ENCODE results near the gene FBXL4. TPM values are rescaled to one million over a fixed set of nuclear protein-coding genes. Genes with fewer than 3 reads are reported as not detected.
"Not testable (repeated sequence)": the region's sequence is repeated elsewhere in the genome, so short reads cannot be mapped to it uniquely, and the experiment has no call there.

FBXL4 gene
- total and polyA plus RNA-seq, 2 donors (not counting 1 experiment from before 2014, with no cell fraction given) = 16.8 to 18.1 TPM

DNA sequence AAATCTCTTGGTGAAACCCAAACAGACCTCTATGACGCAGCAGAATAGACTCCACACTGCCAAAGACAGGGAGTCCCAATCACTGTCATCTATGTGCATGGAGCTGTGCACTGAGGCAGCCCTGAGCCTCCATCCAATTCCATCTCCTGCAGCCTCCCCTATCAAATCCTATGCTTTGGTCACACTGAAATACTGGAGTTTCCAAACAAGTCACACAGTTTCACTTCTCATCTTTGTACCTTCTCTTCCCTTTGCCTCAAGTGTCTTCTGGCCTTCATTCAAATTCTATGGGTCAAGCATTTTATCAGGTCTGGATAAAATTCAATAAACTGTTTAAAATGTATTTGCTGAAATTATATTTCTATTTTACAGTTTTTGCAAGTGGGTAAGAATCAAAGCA is 38.5 kb downstream of the FBXL4 start:
- no peaks in the 10 kb centered on the region for H3K9me3 ChIP-seq (ENCODE audit: control insufficient read depth, insufficient read depth, low read depth, low read length)
- DNase-seq (ENCODE audit: low read depth in 2 of 2) = no peak
- H3K9ac ChIP-seq (ENCODE audit: insufficient read depth, low read length) = no peak overlapping the region

DNA sequence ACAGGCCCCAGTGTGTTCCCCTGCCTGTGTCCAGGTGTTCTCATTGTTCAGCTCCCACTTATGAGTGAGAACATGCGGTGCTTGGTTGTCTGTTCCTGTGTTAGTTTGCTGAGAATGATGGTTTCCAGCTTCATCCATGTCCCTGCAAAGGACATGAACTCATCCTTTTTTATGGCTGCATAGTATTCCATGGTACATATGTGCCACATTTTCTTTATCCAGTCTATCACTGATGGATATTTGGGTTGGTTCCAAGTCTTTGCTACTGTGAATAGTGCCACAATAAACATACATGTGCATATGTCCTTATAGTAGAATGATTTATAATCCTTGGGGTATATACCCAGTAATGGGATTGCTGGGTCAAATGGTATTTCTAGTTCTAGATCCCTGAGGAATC is 41.4 kb downstream of the FBXL4 start:
- not testable (repeated sequence) for DNase-seq (ENCODE audit: low read depth in 2 of 2); H2AFZ ChIP-seq (ENCODE audit: low read length)

More for the DNA sequence above, 38.5 kb downstream of the FBXL4 start:
- Histone ChIP-seq H3K4me2 (ENCODE audit: extremely low read depth, insufficient read depth, low read length) (no peak overlapping the region), H3K27me3 (ENCODE audit: control insufficient read depth, insufficient read depth, low read length) (no peaks in the 10 kb centered on the region), H3K36me3 (ENCODE audit: control insufficient read depth, insufficient read depth, low read length) (no peaks in the 10 kb centered on the region), H4K20me1 (ENCODE audit: control insufficient read depth, extremely low read depth, insufficient read depth, low read length) (no peaks in the 10 kb centered on the region), H2AFZ (ENCODE audit: low read length) (no peak overlapping the region), H3K79me2 (ENCODE audit: control insufficient read depth, insufficient read depth, low read length) (no peaks in the 10 kb centered on the region), H3K4me1 (ENCODE audit: control insufficient read depth, extremely low read depth, insufficient read depth, low read length) (no peaks in the 10 kb centered on the region), H3K4me3 (replicated peaks in 1 of 4; ENCODE audit: control extremely low read depth in 1 of 4, insufficient read depth in 1 of 4, low read depth in 3 of 4, low read length in 4 of 4) (no peak overlapping the region), H3K27ac (ENCODE audit: insufficient read depth, low read length) (no peak overlapping the region)
- TF ChIP-seq EZH2 (IDR thresholded peaks at IDR 0.05; ENCODE audit: low read length, missing control alignments) = no peak
- TF ChIP-seq, protein P1, sequence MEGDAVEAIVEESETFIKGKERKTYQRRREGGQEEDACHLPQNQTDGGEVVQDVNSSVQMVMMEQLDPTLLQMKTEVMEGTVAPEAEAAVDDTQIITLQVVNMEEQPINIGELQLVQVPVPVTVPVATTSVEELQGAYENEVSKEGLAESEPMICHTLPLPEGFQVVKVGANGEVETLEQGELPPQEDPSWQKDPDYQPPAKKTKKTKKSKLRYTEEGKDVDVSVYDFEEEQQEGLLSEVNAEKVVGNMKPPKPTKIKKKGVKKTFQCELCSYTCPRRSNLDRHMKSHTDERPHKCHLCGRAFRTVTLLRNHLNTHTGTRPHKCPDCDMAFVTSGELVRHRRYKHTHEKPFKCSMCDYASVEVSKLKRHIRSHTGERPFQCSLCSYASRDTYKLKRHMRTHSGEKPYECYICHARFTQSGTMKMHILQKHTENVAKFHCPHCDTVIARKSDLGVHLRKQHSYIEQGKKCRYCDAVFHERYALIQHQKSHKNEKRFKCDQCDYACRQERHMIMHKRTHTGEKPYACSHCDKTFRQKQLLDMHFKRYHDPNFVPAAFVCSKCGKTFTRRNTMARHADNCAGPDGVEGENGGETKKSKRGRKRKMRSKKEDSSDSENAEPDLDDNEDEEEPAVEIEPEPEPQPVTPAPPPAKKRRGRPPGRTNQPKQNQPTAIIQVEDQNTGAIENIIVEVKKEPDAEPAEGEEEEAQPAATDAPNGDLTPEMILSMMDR (conservative IDR thresholded peaks at IDR 0.05 in 1 of 2, IDR thresholded peaks at IDR 0.05 in 1 of 2; ENCODE audit: low read depth in 1 of 2, low read length in 2 of 2) = no peak

DNA sequence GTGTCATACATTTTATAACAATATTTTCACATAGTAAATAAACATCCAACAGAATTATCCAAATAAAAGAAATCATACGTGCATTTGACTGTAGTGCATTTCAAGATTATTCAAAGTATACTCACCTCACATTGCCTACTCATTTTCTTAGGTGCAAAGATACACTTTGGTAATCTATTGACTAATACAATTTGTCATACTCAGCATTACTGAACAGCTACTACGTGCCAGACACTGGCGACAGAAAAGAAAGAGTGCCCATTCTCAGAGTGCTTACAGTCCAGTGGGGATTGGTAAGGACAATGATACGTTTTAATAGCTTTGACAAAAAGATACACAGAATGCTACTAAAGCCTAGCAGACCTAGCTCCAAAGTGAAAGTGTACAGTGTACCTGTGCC is 42.0 kb downstream of the FBXL4 start:
- H3K4me3 ChIP-seq (replicated peaks in 1 of 4; ENCODE audit: control extremely low read depth in 1 of 4, insufficient read depth in 1 of 4, low read depth in 3 of 4, low read length in 4 of 4) = no peak overlapping the region
- no peaks in the 10 kb centered on the region for H3K36me3 ChIP-seq (ENCODE audit: control insufficient read depth, insufficient read depth, low read length)
- no peak overlapping the region for H3K4me2 ChIP-seq (ENCODE audit: extremely low read depth, insufficient read depth, low read length)
- H3K27me3 ChIP-seq (ENCODE audit: control insufficient read depth, insufficient read depth, low read length) = no peaks in the 10 kb centered on the region
- TF ChIP-seq EZH2 (IDR thresholded peaks at IDR 0.05; ENCODE audit: low read length, missing control alignments) = no peak
- TF ChIP-seq, protein P1 (conservative IDR thresholded peaks at IDR 0.05 in 1 of 2, IDR thresholded peaks at IDR 0.05 in 1 of 2; ENCODE audit: low read depth in 1 of 2, low read length in 2 of 2) = no peak
- DNase-seq (ENCODE audit: low read depth in 2 of 2) = no peak
- no peaks in the 10 kb centered on the region for H4K20me1 ChIP-seq (ENCODE audit: control insufficient read depth, extremely low read depth, insufficient read depth, low read length)
- no peaks in the 10 kb centered on the region for H3K79me2 ChIP-seq (ENCODE audit: control insufficient read depth, insufficient read depth, low read length)
- H3K27ac ChIP-seq (ENCODE audit: insufficient read depth, low read length) = no peak overlapping the region
- no peaks in the 10 kb centered on the region for H3K4me1 ChIP-seq (ENCODE audit: control insufficient read depth, extremely low read depth, insufficient read depth, low read length)
- H2AFZ ChIP-seq (ENCODE audit: low read length) = no peak overlapping the region
- H3K9me3 ChIP-seq (ENCODE audit: control insufficient read depth, insufficient read depth, low read depth, low read length) = no peaks in the 10 kb centered on the region
- no peak overlapping the region for H3K9ac ChIP-seq (ENCODE audit: insufficient read depth, low read length)

More for the DNA sequence above, 41.4 kb downstream of the FBXL4 start:
- not testable (repeated sequence) for H4K20me1 ChIP-seq (ENCODE audit: control insufficient read depth, extremely low read depth, insufficient read depth, low read length); H3K4me2 ChIP-seq (ENCODE audit: extremely low read depth, insufficient read depth, low read length); H3K27me3 ChIP-seq (ENCODE audit: control insufficient read depth, insufficient read depth, low read length); H3K9ac ChIP-seq (ENCODE audit: insufficient read depth, low read length); H3K4me1 ChIP-seq (ENCODE audit: control insufficient read depth, extremely low read depth, insufficient read depth, low read length); H3K4me3 ChIP-seq (replicated peaks in 1 of 4; ENCODE audit: control extremely low read depth in 1 of 4, insufficient read depth in 1 of 4, low read depth in 3 of 4, low read length in 4 of 4); H3K9me3 ChIP-seq (ENCODE audit: control insufficient read depth, insufficient read depth, low read depth, low read length); H3K79me2 ChIP-seq (ENCODE audit: control insufficient read depth, insufficient read depth, low read length); H3K36me3 ChIP-seq (ENCODE audit: control insufficient read depth, insufficient read depth, low read length); H3K27ac ChIP-seq (ENCODE audit: insufficient read depth, low read length)
